NCI-H2029 treated with DMSO at 0.1 percent for 48 hours (cell line): ENCODE results near the gene WNT7B.

Experiments used
- DNase-seq: peaks from one replicate; lab custom pipeline; 2025; lab: John Stamatoyannopoulos, UW

WNT7B gene

GRCh38 chr22:45871721-45872120, 105.2 kb downstream of the WNT7B start:
- no peak for DNase-seq
